ENCODE data around the gene PTPN14.

Gene PTPN14

DNA sequence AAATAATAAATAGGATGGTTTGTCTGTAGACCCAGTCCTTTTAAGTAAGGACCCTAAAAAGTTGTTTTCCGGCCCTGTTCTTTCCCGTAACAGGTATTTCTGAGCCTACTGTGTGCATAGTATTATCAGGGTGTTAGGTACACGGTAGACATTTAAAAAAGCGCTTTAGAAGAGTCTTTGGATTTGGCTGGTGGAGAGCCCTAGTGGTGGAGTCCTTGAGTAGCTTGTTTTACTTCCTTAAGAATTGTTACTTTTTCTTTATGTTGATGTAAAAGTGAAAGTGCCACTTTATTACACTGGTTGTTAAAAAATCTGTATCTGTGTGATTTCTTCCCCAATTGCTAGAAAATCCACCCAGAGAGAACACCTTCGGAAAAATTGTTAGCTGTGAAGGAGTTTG, 233.7 kb downstream of the PTPN14 start (continued):
- TF ChIP-seq, protein P1, sequence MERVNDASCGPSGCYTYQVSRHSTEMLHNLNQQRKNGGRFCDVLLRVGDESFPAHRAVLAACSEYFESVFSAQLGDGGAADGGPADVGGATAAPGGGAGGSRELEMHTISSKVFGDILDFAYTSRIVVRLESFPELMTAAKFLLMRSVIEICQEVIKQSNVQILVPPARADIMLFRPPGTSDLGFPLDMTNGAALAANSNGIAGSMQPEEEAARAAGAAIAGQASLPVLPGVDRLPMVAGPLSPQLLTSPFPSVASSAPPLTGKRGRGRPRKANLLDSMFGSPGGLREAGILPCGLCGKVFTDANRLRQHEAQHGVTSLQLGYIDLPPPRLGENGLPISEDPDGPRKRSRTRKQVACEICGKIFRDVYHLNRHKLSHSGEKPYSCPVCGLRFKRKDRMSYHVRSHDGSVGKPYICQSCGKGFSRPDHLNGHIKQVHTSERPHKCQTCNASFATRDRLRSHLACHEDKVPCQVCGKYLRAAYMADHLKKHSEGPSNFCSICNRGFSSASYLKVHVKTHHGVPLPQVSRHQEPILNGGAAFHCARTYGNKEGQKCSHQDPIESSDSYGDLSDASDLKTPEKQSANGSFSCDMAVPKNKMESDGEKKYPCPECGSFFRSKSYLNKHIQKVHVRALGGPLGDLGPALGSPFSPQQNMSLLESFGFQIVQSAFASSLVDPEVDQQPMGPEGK (tag by site-specific recombination; IDR thresholded peaks at IDR 0.05) = no peak
- no peak for TF ChIP-seq ZNF37A (tag by site-specific recombination; IDR thresholded peaks at IDR 0.05)
- no peak for TF ChIP-seq ZNF266 (tag by site-specific recombination; IDR thresholded peaks at IDR 0.05; ENCODE audit: low read depth)
- TF ChIP-seq MEIS1 (CRISPR knock-in tag; IDR thresholded peaks at IDR 0.05; ENCODE audit: borderline replicate concordance) = no peak
- TF ChIP-seq BCL11A (tag by site-specific recombination; IDR thresholded peaks at IDR 0.05; ENCODE audit: low read depth) = no peak
- no peak for TF ChIP-seq ZNF48 (tag by site-specific recombination; IDR thresholded peaks at IDR 0.05)

GRCh38 chr1:214317300-214317699, 234.1 kb downstream of the PTPN14 start:
- no peaks in the 10 kb centered on the region for H3K4me1 ChIP-seq (ENCODE audit: control insufficient read depth, insufficient read depth, low read length)
- CTCF ChIA-PET = interaction anchor here (0.6 to 5.5 kb wide), 7 partner anchors 11 to 156 kb away, joined by 3 to 45 read pairs (median 11); no protein-coding TSS in a partner anchor
- H3K27ac ChIP-seq (ENCODE audit: extremely low read depth, low read depth, low read length) = no peak overlapping the region
- H3K4me3 ChIP-seq (ENCODE audit: low read depth, low read length) = no peak overlapping the region
- no peaks in the 10 kb centered on the region for H3K9me3 ChIP-seq (ENCODE audit: control insufficient read depth, insufficient read depth, low read depth, low read length)
- POLR2A ChIA-PET = interaction anchor here (1.1 to 1.2 kb wide), 2 partner anchors 11 to 39 kb away, joined by 3 read pairs; no protein-coding TSS in a partner anchor
- H3K36me3 ChIP-seq (ENCODE audit: control insufficient read depth in 2 of 2, insufficient read depth in 1 of 2, low read length in 2 of 2) = peaks cover 0 to 18% of the 10 kb centered on the region in 2 experiments; a peak in 1 of 3 replicates
- no peak for TF ChIP-seq RBAK (tag by site-specific recombination; IDR thresholded peaks at IDR 0.05)

GRCh38 chr1:214316593-214316992, 234.8 kb downstream of the PTPN14 start:
- CTCF ChIA-PET = interaction anchor here (0.6 to 5.5 kb wide), 8 partner anchors 12 to 1318 kb away, joined by 3 to 45 read pairs (median 7); no protein-coding TSS in a partner anchor
- POLR2A ChIA-PET = interaction anchor here (1.1 to 1.2 kb wide), 2 partner anchors 11 to 38 kb away, joined by 3 read pairs; no protein-coding TSS in a partner anchor
- H3K27ac ChIP-seq (ENCODE audit: extremely low read depth, low read depth, low read length) = no peak overlapping the region
- H3K9me3 ChIP-seq (ENCODE audit: control insufficient read depth, insufficient read depth, low read depth, low read length) = no peaks in the 10 kb centered on the region
- H3K4me3 ChIP-seq (ENCODE audit: low read depth, low read length) = no peak overlapping the region
- H3K36me3 ChIP-seq (ENCODE audit: control insufficient read depth in 2 of 2, insufficient read depth in 1 of 2, low read length in 2 of 2) = peaks cover 0 to 18% of the 10 kb centered on the region in 2 experiments; a peak in 1 of 3 replicates
- TF ChIP-seq, protein P2, sequence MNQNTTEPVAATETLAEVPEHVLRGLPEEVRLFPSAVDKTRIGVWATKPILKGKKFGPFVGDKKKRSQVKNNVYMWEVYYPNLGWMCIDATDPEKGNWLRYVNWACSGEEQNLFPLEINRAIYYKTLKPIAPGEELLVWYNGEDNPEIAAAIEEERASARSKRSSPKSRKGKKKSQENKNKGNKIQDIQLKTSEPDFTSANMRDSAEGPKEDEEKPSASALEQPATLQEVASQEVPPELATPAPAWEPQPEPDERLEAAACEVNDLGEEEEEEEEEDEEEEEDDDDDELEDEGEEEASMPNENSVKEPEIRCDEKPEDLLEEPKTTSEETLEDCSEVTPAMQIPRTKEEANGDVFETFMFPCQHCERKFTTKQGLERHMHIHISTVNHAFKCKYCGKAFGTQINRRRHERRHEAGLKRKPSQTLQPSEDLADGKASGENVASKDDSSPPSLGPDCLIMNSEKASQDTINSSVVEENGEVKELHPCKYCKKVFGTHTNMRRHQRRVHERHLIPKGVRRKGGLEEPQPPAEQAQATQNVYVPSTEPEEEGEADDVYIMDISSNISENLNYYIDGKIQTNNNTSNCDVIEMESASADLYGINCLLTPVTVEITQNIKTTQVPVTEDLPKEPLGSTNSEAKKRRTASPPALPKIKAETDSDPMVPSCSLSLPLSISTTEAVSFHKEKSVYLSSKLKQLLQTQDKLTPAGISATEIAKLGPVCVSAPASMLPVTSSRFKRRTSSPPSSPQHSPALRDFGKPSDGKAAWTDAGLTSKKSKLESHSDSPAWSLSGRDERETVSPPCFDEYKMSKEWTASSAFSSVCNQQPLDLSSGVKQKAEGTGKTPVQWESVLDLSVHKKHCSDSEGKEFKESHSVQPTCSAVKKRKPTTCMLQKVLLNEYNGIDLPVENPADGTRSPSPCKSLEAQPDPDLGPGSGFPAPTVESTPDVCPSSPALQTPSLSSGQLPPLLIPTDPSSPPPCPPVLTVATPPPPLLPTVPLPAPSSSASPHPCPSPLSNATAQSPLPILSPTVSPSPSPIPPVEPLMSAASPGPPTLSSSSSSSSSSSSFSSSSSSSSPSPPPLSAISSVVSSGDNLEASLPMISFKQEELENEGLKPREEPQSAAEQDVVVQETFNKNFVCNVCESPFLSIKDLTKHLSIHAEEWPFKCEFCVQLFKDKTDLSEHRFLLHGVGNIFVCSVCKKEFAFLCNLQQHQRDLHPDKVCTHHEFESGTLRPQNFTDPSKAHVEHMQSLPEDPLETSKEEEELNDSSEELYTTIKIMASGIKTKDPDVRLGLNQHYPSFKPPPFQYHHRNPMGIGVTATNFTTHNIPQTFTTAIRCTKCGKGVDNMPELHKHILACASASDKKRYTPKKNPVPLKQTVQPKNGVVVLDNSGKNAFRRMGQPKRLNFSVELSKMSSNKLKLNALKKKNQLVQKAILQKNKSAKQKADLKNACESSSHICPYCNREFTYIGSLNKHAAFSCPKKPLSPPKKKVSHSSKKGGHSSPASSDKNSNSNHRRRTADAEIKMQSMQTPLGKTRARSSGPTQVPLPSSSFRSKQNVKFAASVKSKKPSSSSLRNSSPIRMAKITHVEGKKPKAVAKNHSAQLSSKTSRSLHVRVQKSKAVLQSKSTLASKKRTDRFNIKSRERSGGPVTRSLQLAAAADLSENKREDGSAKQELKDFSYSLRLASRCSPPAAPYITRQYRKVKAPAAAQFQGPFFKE (tag by site-specific recombination; IDR thresholded peaks at IDR 0.05; ENCODE audit: borderline replicate concordance) = no peak
- TF ChIP-seq ZNF184 (tag by site-specific recombination; IDR thresholded peaks at IDR 0.05) (0 out of 2 replicates have a peak, but pooled peaks have one; percentile 22), HOXA7 (CRISPR knock-in tag; IDR thresholded peaks at IDR 0.05; ENCODE audit: borderline replicate concordance) (no peak), ZNF629 (tag by site-specific recombination; IDR thresholded peaks at IDR 0.05) (peak; percentile 52; the same call in 1 of the 2 replicates), PRDM1 (tag by site-specific recombination; IDR thresholded peaks at IDR 0.05) (0 out of 2 replicates have a peak, but pooled peaks have one; percentile 43)
- TF ChIP-seq, protein P3, sequence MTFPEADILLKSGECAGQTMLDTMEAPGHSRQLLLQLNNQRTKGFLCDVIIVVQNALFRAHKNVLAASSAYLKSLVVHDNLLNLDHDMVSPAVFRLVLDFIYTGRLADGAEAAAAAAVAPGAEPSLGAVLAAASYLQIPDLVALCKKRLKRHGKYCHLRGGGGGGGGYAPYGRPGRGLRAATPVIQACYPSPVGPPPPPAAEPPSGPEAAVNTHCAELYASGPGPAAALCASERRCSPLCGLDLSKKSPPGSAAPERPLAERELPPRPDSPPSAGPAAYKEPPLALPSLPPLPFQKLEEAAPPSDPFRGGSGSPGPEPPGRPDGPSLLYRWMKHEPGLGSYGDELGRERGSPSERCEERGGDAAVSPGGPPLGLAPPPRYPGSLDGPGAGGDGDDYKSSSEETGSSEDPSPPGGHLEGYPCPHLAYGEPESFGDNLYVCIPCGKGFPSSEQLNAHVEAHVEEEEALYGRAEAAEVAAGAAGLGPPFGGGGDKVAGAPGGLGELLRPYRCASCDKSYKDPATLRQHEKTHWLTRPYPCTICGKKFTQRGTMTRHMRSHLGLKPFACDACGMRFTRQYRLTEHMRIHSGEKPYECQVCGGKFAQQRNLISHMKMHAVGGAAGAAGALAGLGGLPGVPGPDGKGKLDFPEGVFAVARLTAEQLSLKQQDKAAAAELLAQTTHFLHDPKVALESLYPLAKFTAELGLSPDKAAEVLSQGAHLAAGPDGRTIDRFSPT (tag by site-specific recombination; IDR thresholded peaks at IDR 0.05) = 0 out of 2 replicates have a peak, but pooled peaks have one; percentile 35
- H3K4me1 ChIP-seq (ENCODE audit: control insufficient read depth, insufficient read depth, low read length) = no peaks in the 10 kb centered on the region

Data from HEK293 (cell line).